Endometrial microvascular endothelial cells (primary cell): Measurements from ENCODE around the gene SLC25A26. TPM values are rescaled to one million over a fixed set of nuclear protein-coding genes. Genes with fewer than 3 reads are reported as not detected.
"Not testable (repeated sequence)": the region's sequence is repeated elsewhere in the genome, so short reads cannot be mapped to it uniquely, and the experiment has no call there.

ENCODE experiments used
- in situ Hi-C: cut with HindIII; loops from 2 replicates; pipeline ENCODE4 v1.10.0; 2017; ENCODE audit warnings: low sequenced_read_pairs, low pct_unique_long_range_greater_than_20kb; ENCODE audit errors: inconsistent ontology term
- total RNA-seq: library from RNA; depleted of rRNA; stranded (reverse); fragments of >200 nt; gene quantifications from one replicate; pipeline ENCODE4 v1.2.3, GENCODE V29; 2015; ENCODE audit errors: inconsistent ontology term

The SLC25A26 gene
- total RNA-seq, 1 donor from 2014 or later = 18.6 TPM

DNA sequence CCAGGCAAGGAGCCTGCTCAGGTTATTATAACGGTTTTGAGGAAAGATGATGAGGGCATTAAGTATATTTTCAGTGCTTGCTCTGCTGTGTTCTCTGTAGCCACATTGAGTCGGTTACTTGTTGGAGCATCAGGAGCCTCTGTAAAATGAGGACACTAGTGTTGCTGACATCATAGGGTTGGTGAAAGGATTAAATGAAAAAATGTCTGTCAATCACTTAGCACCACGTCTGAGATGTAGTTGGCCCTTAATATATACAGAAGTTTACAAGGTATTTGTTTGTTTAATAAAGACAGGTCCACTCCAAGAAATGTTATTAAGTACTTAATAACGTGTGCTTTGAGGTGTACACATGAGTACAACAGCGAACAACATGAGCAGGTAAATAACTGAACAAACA lies 735 bp upstream of the SLC25A26 start:
- in situ Hi-C loops = no loop called here

GRCh38 chr3:66224220-66224619 lies 3.4 kb downstream of the SLC25A26 start:
- in situ Hi-C loops = no loop called here

- in situ Hi-C loops = not testable (repeated sequence)
Observed at GRCh38 chr3:66226093-66226492, 5.3 kb downstream of the SLC25A26 start.

DNA sequence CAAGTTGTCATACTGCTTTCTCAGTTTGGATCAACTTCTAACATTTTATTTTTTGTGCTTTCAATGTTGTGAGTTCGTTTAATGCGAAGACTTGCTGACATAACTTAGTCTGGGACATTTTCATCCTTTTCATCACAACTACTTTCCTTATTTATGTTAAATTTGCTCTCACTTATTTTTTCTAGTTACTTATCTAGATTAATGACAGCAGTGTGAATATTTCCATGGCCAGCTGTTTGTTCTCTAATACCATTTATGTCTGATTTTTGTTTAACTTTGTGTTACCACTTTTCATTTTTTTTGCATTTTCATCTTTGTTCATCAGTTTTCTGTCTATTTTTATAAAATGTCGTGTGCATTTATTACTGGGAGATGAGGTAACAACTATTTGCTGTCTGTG lies 6.2 kb downstream of the SLC25A26 start:
- in situ Hi-C loops = no loop called here

DNA sequence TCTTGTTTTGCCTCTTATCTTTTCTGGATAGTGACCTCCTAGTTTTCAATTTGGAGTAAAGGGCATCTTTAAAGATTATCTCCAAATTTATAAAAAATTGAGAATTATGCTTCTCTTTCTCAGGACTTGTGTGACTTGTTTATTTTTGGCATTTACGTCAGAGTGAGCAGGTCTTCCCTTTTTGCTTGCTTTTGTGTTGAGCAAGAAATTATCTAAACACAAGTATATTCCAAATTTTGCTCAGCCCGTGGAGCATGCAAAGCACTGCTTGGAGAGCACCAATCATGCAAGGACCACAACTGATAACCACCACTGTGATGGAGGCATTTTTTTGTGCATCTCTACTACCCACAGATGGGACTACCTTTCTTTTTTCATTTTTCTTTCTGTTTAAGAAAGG lies 7.1 kb downstream of the SLC25A26 start:
- in situ Hi-C loops = no loop called here

- in situ Hi-C loops = no loop called here
Observed at GRCh38 chr3:66228707-66229106, 7.9 kb downstream of the SLC25A26 start.

DNA sequence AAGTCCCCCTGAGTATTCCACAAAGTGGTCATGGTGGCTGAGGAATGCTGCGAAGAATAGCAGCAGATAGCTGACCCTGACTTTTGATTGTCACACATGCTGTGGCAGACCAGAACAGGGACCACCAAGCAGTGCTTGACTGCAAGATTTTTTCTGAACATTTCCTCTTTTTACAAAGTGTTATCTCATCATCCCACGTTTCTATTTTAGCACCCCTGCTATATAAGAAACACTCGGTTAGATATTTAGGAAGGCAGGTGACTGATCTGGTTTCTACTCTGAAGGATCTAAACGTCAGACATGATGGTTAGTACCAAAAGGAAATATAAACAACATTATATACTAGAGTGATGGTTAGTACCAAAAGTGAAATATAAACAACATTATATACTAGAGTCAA lies 9.1 kb downstream of the SLC25A26 start:
- in situ Hi-C loops = no loop called here

DNA sequence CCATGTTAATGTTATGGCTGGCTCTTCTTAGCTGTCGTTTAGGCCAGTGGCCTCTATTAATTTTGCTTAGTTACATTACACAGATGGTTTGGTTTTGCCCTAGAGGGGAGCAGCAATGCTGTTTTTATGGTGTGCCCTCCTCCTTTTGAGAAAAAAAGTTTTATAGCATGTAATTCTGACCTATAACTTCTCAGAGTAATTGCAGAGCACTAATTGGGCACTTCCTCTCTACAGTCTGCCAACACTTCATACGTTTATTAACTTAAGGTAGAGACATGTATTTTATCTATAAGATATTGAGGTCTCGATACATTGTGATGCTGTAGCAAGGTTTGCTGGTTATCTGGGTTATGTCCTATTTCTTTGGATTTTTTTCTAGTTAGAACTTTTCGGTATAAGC lies 12.2 kb downstream of the SLC25A26 start:
- in situ Hi-C loops = no loop called here

DNA sequence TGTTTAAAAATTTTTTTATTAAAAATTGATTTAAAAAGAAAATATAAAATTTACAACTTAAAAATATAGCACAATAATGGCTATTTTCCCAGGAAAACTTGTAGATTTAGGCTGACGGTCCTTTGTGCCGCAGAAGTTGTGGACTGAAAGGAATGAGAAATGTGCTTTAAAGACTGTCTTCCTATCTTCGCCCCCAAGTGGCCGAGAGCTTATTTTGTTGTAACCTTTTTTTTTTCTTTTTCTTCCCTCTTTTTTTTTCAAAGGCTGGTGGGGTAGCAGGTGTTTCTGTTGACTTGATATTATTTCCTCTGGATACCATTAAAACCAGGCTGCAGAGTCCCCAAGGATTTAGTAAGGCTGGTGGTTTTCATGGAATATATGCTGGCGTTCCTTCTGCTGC lies 15.5 kb downstream of the SLC25A26 start:
- in situ Hi-C loops = no loop called here

DNA sequence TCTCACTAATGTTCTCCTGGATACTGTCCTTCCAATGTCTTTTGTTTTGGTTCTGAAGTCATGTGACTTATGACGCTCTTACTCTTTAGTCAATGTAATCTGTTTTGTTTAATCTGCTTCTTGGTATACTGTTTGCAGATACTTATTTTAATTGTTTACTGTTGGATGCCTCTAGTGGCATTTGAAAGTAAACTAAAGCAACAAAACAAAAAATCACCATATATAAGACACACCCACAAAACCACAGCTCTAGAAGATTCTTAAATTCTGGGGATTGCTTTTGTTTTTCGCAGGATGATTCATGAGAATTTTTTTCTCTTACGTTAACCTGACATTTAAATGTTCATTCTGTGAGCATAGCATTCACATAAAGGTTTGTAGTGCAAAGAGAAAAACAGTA lies 16.8 kb downstream of the SLC25A26 start:
- in situ Hi-C loops = no loop called here

- in situ Hi-C loops = no loop called here
Observed at GRCh38 chr3:66239513-66240123, 18.8 kb downstream of the SLC25A26 start.

DNA sequence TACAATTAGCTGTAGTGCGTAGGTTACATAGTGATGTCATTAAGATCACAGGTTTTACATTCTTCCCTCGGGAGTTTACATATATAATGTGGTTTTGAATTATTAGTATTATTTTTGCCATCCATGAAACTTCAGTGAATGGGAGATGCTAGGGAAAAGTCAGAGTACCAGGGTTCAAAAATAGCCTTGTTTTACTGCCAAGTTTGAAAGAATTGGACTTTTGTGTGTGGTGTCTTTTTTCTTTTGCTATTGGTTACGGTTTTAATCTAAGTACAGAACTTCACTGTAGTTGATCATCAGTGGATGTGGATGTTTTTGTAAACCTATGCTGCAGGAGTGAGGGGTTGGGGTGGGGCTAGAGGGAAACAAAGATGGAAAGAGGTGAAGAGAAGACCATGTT lies 20.7 kb downstream of the SLC25A26 start:
- in situ Hi-C loops = no loop called here

DNA sequence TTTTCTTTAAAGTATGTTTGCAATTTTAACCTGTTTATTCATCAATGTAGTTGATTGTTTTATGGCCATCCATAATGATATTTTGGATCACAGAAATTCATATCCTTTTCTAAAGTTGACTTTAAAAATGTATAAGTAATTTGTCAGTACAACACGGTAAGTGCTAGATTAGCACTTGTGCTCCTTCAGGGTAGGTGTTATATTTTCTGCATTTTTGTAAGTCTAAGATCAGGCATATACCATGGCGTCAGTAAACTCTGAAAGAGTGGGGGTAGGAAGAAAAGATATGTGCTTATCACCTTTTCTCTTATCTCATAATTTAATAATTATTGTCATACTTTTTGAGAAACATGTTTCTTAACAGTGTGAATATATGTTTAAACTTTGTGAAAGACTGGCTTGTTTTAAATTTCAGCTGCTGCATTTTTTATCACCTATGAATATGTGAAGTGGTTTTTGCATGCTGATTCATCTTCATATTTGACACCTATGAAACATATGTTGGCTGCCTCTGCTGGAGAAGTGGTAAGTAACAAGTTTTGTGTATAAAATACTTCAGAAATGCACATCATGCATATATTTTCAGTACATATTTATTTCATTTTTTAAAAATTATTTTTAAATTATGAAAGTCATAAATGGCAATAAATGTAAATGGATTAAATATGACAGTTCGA lies 22.1 kb downstream of the SLC25A26 start:
- in situ Hi-C loops = no loop called here

DNA sequence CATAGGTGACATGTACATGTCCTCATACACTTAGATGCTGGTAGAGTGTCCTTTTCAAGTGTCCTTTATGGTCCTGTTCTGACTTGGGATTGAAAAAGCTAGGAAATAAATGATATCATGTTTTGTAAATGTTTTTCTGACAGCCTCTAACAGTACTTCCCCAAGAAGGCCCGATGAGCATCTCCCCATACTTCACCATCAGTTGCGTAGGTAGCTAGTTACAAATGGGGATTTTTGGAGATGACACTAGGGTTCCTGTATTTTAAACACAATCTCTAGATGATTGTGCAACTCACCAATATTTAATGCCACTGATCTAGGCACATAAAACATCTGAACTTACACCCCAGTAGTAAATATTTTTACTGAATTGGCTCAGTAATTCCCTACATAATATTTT lies 27.8 kb downstream of the SLC25A26 start:
- in situ Hi-C loops = no loop called here

GRCh38 chr3:66253790-66254620 lies 33.2 kb downstream of the SLC25A26 start:
- in situ Hi-C loops = no loop called here

DNA sequence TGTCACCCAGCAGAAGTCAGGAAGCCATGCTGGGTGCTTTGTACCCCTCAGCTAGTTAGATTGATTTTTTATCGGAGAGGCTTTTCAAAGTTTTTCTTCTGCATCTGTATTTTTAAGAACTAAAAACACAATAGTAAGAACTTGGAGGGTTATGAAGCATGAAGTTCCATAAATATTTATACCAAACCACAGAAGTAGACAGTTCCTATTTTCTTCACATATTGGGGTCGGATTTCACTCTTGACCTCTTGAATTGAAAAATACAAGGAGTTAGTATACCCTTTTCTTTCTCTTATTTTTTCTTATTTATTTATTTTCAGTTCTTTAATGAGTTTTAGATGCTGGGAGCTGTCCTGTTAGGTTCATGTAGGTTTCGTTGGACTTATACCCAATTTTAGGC lies 35.1 kb downstream of the SLC25A26 start:
- in situ Hi-C loops = no loop called here

DNA sequence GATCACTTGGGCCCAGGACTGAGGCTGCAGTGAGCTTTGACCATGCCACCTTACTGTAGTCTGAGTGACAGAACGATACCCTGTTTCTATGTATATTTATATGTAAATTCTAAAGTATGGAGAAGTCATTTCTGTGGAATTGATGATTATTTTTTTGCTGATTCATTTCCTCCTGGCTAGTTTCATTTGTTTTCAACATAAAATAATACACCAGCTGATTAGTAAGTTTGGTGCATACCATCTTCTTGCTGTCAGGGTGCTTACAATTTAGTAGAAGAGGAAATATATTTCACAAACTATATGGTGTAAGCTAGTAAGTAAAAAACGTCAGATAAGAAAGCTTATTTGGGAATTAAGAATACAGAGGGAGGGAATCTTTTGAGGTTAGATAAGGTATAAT lies 36.0 kb downstream of the SLC25A26 start:
- in situ Hi-C loops = no loop called here

DNA sequence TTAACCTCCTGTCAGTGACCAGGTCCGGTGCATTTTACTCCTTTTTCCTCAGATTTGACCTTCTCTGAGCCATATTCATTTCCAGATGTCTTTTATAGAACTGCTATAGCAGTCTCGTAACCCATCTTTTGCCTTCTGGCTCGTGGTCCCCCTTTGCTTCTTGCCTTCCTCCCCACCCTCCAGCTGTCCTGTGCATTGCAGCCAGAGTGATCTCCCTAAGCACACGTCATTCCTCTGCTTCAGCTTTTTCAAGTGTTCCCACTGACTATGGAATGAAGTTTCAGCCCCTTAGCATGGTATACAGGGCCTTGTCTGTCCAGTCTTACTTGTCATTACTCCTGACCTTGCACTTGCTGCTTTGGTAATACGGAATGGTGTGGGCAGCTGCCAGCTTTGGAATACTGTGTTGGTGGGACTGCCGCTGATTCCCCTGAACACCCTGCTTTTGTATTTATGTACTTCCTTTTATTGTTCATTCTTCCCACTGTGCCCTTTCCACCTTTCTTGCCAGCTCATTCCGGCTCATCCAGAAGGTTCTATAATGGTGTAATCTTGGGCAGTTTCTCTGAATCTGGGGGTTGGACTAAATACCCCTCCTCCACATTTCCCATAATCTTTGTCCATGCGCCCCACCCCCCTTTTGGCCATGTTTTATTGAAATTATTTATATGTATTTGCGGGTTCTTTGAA lies 38.9 kb downstream of the SLC25A26 start:
- in situ Hi-C loops = no loop called here

- in situ Hi-C loops = no loop called here
Observed at GRCh38 chr3:66260431-66260830, 39.6 kb downstream of the SLC25A26 start.

GRCh38 chr3:66261355-66261754 lies 40.6 kb downstream of the SLC25A26 start:
- in situ Hi-C loops = no loop called here
